GM19452 (cell line): ENCODE measurements around the gene CARD11.
"Not testable (repeated sequence)": the region's sequence is repeated elsewhere in the genome, so short reads cannot be mapped to it uniquely, and the experiment has no call there.

Experiments
- ATAC-seq: cut with Tn5 transposase; IDR thresholded peaks from one replicate; pipeline ENCODE4 v1.9.1; 2021; ENCODE audit not compliant: unreplicated experiment

CARD11 gene

GRCh38 chr7:2966466-2967078 is 77.1 kb downstream of the CARD11 start:
- ATAC-seq: no peak

GRCh38 chr7:2965745-2966270 is 77.9 kb downstream of the CARD11 start:
- no peak for ATAC-seq

- no peak for ATAC-seq
These were observed 78.4 kb downstream of the CARD11 start for GRCh38 chr7:2965301-2965700.

GRCh38 chr7:2964208-2964607 is 79.5 kb downstream of the CARD11 start:
- no peak for ATAC-seq

GRCh38 chr7:2962865-2963264 is 80.8 kb downstream of the CARD11 start:
- no peak for ATAC-seq

GRCh38 chr7:2959828-2960599 is 83.7 kb downstream of the CARD11 start:
- ATAC-seq: no peak

- ATAC-seq: no peak
These were observed 84.5 kb downstream of the CARD11 start for GRCh38 chr7:2959103-2959680.

GRCh38 chr7:2958416-2959102 is 85.1 kb downstream of the CARD11 start:
- no peak for ATAC-seq

GRCh38 chr7:2957369-2957727 is 86.3 kb downstream of the CARD11 start:
- ATAC-seq: not testable (repeated sequence)

- ATAC-seq: no peak
These were observed 86.9 kb downstream of the CARD11 start for GRCh38 chr7:2956526-2957368.

- ATAC-seq: no peak
These were observed 87.6 kb downstream of the CARD11 start for GRCh38 chr7:2956076-2956475.

- no peak for ATAC-seq
These were observed 88.4 kb downstream of the CARD11 start for GRCh38 chr7:2955269-2955668.

- no peak for ATAC-seq
These were observed 89.2 kb downstream of the CARD11 start for GRCh38 chr7:2954433-2954853.

- ATAC-seq: no peak
These were observed 89.9 kb downstream of the CARD11 start for GRCh38 chr7:2953588-2954407.

- ATAC-seq: no peak
These were observed 90.6 kb downstream of the CARD11 start for GRCh38 chr7:2953099-2953498.

GRCh38 chr7:2952316-2952715 is 91.4 kb downstream of the CARD11 start:
- ATAC-seq: no peak

GRCh38 chr7:2950578-2950977 is 93.1 kb downstream of the CARD11 start:
- no peak for ATAC-seq

- ATAC-seq: no peak
These were observed 94.9 kb downstream of the CARD11 start for GRCh38 chr7:2948749-2949148.

GRCh38 chr7:2947058-2947780 is 96.4 kb downstream of the CARD11 start:
- ATAC-seq: no peak
